Subcutaneous adipose tissue (tissue), 4 donors: ENCODE data around the gene FGB. TPM values are rescaled to one million over a fixed set of nuclear protein-coding genes. Genes with fewer than 3 reads are reported as not detected.

Experiments used
- CTCF ChIP-seq: fragments of 450-650 bp; IDR thresholded peaks from one replicate; pipeline ENCODE4 v1.5.1; 2016; ENCODE audit warnings: low read depth, mild to moderate bottlenecking, control low read depth, antibody characterized with exemption, moderate library complexity
- total RNA-seq, 4 donors: library from RNA; depleted of rRNA; stranded (reverse); fragments of >200 nt; gene quantifications; one replicate each; pipeline ENCODE4 v1.1.0, GENCODE V29; 2016

FGB gene
- total RNA-seq, 4 donors from 2014 or later, result not detected

- no peak for TF ChIP-seq CTCF
These were observed 25.4 kb downstream of the FGB start for GRCh38 chr4:154588198-154588597.

- TF ChIP-seq CTCF, result no peak
These were observed 26.7 kb downstream of the FGB start for GRCh38 chr4:154589296-154590197.

GRCh38 chr4:154590329-154591006 lies 27.7 kb downstream of the FGB start, which contains the start of gene FGA:
Gene FGA (minus strand): TSS chr4:154590742. CDS start chr4:154590687, 55 bp downstream.
- TF ChIP-seq CTCF, result no peak

- TF ChIP-seq CTCF, result no peak
These were observed 29.1 kb downstream of the FGB start for GRCh38 chr4:154591890-154592289.

GRCh38 chr4:154593868-154594267 lies 31.1 kb downstream of the FGB start:
- no peak for TF ChIP-seq CTCF

- no peak for TF ChIP-seq CTCF
These were observed 33.0 kb downstream of the FGB start for GRCh38 chr4:154595807-154596206.
